AG08396 (cell line): ENCODE results near the gene TAF1B.

Experiments used
- DNase-seq: peaks from one replicate; pipeline ENCODE4 v3.0.0; 2012; ENCODE audit warnings: low spot score, mixed read lengths

Gene TAF1B

DNA sequence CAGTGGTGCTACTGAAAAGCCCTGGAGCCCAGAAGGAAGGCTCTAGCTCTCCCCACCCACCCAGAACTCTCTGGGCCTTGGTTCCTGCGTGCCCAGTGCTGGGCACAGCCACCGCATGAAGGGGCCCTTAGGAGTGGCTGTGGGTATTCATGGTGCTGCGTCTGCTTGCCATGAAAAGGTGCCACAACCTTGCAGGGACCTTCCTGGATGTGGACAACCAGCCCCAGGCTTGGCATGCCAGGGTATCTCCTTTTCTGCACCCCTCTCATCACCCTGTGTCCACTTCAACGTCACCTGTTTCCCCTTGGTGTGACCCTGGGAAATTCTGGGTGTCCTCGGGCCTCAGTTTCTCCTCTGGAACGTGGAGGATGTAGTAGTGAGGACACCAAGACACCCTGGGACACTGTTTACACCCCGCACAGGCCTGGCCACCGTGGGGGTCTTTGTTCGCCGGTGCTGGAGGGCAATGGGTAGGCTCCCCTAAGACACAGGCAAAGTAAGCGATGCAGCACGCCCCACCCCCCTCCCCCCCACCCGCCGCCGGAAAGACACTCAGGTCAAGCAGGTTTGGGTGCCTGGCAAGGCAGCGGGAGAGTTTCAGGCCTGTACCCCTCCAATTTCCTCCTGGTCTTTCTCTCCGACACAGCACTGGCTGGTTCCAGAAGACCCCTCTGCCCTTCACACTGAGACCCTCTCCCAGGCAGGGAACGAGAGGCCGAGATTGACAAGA, 34.8 kb upstream of the TAF1B start:
- no peak for DNase-seq

DNA sequence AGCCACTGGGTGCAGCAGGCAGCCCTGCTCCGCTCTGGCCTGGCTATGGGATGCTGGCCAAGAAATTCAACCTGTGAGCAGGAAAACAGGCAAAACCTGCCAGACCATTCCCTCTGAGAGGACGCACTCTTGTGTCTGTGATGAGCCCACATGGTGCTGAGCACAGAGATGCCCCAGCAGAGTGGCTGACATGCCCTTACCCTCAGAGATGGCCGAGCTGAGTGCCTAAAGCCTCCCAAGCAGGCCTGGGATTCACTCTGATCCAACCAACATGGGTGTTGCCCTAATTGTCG, 34.3 kb upstream of the TAF1B start:
- DNase-seq = no peak

DNA sequence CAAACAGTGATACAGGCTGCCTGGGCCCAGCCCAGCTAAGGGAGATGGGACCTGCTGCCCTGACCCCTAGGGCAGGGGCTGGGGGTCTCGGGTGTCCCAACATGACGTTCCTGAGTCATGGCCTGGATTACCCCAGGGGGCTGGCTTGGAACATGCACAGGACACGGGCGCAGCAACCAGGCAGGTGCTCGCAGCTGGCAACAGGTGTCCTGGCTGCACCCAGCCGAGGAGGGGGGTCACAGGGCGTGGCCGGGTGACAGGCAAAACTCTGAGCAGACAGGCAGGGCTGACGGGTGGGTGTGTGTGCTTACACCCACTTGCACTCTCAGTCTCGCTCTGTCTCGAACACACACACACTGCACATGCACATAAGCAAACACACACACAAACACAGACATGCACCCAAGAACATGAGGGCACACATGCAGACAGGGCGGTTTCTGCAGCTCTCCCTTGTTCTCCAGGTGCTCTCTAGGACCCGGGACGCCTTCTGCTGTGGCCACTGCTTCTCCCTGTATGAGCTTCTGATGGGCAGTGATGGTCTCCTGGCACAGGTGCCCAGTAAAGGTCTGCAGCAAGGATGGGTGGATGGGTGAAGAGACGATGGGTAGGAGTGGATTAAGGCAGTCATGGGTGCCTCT, 33.7 kb upstream of the TAF1B start:
- DNase-seq = no peak

DNA sequence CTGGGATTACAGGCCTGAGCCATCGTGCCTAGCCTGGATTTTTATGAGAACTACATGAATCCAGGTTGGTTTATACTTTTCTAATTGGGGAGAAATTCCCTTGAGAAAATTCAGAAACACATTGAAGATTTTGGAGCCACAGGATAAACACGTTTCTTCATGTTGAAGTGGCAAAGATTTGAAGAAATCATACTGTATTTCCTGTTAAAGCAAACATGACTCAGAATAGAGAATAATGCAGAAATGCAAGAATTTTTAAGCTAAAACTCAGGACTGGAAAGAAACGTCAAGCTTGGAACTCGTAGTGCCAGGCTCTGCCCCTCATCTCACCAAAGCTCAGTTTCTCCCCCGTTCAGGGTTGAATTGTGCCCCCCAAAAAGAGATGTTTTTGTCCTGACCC, 32.1 kb upstream of the TAF1B start:
- no peak for DNase-seq

DNA sequence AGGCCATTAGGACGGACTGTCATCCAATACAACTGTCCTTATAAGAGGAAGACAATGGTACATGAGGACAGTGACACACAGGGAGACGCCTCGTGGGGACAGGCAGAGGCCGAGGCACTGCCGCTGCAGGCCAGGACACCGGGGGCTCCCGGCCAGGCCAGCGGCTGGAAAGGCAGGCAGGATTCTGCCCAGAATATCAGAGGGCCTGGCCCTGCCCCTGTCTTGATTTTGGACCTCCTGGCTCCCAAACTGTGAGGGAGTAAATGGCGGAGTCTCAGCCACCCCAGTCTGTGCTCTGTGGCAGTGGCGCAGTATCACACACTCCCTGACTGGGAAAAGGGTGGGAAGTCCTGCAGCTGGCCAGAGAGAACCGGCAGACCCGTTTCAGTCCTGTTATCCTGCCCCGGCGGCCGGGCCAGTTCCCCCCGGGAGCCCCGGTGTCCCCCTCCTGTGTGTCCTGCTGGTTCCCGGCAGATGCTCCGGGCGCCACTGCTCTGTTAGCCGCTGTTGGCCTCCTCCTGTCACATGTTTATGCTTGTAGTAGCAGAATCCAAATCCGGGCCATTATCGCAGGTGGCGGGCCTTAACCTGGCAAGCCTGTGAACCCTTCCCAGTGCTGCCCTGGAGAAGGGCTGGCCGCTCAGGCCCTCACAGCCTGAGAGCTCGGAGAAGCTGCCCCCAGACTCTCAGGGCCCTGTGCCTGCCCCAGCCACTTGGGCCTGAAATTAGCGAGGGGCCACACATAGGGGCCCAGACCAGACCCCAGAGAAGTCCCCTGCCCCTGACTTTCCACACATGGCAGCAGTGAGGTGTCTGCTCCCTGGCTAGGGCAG, 31.4 kb upstream of the TAF1B start:
- DNase-seq = no peak

DNA sequence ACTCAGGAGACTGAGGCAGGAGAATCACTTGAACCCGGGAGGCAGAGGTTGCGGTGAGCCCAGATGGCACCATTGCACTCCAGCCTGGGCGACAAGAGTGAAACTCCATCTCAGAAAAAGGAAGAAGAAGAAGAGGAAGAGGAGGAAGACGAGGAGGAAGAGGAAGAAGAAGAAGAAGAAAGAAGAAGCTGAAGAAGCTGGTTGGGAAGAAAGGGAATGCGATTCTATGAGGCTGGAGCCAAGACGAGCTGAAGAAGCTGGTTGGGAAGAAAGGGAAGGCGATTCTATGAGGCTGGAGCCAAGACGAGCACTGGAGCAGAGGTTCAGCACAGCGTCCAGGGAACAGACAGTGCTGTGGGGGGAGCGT, 30.3 kb upstream of the TAF1B start:
- DNase-seq = no peak

DNA sequence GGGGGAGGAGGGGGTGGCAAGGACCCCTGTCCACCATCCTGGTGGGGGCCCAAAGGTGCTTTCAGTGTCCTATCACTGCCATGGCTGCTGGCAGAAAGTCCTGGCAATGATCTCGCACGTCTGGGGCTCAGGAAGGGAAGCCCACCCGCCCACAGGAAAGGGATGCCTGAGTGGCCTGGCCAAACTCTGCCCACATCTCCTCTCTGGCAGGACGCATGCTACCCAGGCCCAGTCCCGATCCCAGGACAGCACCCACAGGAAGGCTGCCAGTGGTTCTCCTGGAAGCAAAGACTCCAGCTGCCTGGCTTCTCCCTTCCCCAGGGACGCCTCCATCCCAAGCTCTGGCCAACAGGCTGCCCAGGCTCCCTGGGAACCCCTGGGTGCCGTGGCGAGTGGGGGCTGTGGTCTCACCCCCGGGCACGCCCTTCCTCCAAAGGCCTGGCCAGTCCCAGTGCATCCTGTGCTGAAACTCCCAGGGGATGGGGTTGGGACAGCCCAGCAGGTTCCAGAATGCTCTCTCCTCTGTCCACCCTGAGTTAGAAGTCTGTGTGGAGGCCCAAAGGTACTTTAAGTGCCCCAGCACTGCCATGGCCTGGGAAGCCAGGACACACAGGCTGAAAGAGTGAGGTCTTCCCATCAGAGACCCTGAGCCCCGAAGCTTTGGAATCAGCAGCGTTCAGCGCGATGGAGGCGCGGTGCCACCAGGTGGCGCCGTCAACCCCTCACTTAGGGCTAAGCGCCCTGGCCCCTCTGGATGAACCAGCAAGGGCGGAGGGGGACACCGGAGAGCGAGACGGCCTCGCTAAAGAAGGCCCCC, 29.8 kb upstream of the TAF1B start:
- peak; percentile 81 for DNase-seq

DNA sequence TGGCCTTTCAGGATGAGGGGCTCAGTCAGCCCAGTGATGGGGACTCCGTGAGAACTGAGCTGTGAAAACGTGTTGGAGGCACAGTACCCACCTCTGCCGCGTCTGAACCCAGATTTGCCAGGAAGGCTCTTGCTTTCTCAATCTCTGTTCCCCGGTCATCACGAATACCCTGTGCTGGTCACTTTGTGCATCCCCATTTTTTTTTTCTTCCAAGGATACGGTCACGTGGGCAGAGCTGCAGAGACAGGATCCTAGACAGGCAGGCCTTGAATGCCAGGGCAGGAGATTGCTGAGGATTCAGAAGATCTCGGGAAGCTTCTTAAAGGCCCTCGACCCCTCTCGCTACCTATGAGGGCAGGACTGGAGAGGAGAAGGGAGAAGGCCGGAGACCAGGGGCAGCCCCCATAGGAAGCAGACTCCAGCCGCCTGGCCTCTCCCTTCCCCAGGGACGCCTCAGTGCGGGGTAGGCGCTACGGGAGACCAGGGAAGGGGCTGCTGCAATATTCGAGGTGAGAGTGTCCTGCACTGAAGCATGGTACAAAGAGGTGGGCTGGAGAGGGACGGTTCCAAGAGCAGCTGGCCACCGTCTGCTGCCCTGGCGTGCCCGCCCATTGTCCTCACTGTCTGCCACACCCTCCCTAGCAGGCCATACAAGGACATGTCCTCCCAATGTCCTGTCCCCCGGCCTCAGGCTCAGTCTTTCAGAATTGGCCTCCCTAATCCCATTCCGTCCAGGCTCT, 29.0 kb upstream of the TAF1B start:
- DNase-seq = peak; percentile 4

DNA sequence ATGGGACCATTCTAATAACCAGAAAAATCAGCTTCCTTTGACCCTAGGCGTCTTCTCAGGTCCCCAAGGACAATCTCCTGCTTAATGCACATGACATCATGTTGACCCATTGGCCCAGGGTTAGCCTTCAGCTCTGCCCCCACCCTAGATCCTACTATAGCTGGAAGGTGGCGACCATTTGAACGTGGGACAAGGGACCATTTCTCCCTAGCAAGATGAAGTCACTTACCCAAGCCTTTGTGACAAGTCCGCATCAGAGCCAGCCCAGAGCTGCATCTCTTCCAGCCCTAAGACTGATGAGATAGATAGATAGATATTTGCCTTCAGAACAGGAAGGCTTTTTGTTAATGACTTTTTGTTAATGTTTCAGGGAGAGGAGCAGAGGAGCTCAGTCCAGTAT, 28.2 kb upstream of the TAF1B start:
- DNase-seq = no peak

DNA sequence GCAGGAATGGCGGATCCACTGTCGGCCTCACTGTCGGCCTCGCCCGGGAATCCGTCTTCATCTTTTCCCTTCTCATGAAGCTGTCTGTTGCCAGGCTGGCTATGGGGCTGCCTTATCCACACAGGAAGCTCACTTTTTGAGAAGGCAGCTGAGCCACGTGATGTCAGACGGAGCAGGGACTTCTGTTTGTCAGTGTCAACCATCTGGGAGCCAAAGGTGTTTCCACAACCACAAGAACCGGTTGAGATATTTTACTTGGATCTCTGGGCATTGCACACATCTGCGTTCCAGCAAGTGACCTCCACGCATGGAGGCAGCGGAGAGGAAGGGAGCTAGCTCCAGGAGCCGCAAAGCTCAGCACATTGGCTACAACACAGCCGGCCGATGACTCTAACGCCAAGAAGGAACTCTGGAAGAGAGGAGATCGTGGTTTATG, 27.4 kb upstream of the TAF1B start:
- peak; percentile 2 for DNase-seq

DNA sequence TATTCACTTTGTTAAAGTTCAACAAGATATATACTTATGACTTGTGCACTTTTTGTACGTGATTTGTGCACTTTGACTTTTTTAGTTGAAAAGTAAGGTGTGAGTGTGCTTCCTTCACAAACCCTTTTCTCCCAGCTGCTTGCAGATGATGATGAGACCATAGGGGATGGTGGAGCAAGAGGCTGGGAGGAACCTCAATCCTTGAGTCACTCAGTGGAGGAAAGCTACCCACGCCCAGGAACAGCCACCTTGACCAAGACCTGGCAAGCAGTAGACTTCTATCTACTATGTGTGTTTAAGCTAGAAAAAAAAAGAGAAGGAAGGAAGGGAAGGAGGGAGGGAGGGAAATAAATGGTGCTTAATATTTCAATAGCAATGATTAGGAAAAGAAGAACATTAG, 25.2 kb upstream of the TAF1B start:
- no peak for DNase-seq

DNA sequence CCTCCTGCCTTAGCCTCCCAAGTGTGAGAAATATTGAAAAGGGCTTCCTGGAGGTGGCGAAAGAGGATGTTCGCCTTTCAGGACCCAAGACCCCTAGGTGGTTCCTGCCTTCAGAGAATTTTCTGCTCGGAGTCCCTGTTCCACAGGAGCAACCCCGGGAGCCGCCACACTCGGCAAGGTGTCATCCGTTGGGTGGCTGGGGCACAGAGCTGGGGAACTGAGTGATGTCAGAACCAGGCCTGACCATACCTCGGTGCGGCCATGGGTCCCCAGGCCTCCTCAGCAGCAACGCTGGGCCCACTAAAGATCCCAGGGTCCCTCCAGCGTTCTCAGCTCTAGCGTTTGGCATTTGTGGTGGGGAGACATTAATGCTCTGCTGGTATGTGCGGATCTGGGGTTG, 23.7 kb upstream of the TAF1B start:
- no peak for DNase-seq

DNA sequence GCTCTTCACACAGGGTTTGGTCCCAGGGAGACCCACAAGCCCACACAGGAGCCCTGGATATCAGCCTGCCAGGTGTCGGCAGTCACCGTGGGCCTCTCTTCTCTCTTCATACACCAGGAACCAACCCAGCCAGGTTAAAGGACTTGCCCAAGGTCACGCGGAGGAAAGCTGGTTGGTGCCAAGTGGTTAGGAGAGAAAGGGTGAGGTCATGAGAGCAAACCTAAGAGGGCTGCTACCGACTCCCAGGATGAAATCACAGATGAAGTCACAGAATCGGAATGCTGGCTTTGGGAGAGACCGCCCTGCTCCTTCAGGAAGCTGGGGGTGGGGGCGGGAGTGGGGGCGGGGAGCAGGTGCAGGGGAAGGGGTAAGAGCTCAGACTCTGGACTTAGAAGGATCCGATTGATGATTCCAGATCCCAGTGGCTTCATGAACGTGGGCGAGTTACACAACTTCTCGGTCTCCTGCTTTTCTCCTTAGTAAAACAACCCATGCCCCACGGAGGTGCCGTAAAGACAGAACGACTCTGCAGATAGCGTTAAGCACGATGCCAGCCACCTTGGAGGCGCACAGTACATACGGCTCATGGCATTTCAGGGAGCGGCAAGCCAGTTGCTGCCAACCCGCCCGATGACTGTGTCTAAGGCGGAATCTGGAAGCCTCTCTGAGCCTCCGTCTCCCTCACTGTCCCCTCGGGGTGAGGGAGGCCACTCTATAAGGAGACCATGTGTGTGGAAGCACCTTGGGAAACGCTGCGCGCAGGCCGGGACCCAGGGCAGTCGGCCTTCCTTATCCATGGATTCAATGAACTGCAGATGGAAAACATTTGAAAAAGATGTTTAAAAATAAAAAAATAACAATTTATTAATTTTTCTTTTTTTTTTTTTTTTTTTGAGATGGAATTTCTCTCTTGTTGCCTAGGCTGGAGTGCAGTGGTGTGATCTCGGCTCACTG, 23.0 kb upstream of the TAF1B start:
- peak; percentile 34 for DNase-seq

DNA sequence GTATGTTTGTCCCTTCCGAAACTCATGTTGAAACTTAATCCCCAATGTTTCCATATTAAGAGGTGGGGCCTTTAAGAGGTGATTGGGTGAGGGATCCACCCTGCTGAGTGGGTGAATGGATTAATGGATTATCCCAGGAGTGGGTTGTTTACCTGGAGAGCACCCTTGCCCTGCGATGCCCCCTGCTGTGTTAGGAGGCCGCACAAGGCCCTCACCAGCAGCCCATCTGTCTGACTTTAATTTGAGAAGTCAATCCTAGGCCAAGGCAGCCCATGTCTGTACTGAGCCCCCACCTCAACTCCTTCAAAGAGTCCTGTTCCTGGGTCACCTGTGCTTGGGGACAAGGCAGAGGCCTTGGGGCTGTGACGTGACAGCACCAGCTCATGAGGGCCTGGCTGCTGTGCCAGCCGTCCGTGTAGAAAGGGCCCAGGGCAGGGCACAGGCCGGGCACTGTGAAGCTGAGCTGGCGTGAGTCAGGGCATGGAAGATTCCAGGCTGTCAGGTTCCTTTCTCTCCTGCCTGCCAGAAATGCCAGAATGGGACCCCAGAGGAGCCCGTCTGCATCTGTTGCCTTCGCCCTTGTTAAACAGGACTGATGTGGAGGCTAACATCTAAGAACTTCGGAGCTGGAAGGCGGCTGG, 21.3 kb upstream of the TAF1B start:
- DNase-seq = no peak

DNA sequence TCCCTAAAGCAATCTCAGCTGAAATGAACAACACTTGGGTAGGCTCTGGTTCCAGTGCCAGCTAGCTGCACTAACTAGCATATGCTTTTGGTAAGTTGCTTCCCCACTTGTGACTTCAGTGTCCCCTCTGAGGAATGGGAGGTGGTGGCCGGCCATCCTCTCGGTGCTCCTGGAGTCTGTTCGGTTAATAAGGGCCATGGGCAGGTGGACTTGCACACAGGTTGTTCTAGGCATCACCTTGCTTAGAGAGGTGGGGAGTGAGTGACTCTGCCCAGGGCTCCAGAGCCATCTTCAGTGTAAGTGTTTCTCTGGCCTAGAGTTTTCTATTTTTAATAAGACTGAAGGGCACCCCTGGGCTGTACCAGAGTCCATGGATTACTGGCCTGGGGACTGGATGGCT, 18.8 kb upstream of the TAF1B start:
- no peak for DNase-seq

DNA sequence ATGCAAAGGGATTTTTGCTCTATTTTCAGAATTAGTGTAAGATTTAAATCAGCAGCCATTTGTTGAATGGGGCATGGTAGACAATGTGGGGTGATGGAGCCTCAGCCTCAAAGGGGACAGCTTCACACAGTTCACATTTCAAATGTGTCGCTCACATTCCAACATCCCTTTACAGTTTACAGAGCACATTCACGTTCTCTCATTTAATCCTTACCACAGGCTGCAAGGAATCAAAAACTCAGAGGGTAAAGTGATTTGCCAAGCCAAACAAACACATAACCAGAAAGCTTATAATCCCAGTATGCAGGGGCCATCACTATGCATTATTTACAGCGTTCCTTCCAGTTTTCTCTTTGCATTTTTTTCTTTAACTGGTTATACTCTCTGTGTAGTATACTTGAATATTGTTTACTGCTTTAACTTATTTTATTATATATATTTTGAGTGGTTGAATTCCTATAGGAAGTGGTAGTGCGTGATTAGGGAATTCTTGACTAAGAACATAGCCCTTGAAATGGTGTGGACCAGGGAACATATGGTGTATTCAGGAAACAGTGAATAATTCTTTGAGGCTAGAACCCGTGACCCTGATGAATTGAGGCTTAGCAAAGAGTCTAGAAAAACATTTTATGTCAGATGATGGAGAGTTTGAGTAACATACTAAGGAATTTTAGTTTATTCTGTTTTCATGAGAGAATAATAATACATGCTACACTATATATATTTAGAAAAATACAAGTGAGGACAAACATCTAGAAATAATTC, 18.1 kb upstream of the TAF1B start:
- DNase-seq = no peak

DNA sequence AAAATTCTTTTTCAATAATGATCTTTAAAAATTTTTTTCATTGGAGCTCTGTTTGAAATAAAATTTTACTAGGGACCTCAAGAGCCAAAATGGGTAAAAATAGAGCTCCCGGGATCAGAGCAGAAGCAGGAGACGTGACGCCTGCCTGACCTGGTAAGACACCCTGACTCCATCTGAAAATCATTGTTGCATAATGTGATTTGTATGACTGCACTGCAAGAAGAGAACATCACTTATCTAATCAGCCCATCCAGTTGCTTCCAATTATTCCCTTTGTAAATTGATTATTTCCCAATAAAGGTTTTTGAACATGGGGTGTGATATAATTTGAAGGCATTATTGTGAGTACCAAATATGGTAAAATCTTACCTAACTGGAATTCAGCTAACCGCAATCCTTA, 17.1 kb upstream of the TAF1B start:
- DNase-seq = no peak

DNA sequence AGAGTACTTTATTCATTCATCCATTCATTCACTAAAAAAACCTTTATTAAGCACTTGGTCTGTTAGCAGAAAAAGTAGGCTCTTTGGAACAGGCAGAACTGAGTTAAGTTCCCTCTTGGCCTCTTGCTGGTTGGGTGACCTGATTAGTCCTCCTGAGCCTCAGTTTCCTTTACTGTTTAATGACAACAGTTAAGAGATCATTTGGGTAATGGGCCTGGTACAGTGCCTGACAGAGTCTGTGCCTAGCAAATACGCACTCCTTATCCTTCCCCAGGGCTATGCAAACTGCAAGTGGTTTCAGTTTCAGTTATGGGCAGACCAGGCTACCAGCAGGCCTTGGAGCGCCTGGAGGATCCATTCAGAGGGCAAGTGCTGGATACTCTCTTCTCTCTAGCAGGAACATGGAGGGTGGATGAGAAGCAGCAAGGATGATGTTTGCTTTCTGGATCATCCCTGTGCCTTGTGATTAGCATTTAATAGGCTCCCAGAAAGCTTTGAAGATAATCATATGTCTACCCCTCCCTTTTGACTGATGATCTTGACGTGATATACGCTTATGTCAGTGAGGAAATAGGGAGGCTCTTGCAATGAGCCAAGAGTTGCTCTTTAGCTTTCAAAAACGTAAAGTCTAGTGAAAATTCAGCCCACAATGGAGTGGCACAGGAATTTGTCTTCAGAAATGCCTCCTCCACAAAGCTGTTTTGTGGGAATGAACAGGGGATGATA, 12.4 kb upstream of the TAF1B start:
- DNase-seq = no peak

DNA sequence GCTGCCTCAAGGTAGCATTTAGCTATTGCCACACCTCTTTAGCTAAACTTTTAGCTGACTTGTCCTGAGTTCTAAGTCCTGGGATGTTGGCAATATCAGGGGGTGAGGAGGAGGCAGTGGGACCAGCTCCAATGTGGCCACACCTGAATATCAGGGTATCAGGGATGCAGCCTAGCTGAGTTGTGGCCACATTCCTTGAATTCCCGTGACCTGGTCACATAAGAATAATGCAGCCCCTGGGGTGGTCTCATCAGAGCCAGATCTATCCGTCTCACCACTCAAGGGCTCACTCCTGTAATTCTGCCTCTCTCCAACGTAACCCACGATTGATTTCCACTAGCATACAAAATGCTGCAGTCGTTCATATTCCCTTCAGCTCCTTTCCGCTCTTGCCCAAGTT, 11.6 kb upstream of the TAF1B start:
- no peak for DNase-seq
